ENCODE results near the gene DHRS7B.

DHRS7B gene

DNA sequence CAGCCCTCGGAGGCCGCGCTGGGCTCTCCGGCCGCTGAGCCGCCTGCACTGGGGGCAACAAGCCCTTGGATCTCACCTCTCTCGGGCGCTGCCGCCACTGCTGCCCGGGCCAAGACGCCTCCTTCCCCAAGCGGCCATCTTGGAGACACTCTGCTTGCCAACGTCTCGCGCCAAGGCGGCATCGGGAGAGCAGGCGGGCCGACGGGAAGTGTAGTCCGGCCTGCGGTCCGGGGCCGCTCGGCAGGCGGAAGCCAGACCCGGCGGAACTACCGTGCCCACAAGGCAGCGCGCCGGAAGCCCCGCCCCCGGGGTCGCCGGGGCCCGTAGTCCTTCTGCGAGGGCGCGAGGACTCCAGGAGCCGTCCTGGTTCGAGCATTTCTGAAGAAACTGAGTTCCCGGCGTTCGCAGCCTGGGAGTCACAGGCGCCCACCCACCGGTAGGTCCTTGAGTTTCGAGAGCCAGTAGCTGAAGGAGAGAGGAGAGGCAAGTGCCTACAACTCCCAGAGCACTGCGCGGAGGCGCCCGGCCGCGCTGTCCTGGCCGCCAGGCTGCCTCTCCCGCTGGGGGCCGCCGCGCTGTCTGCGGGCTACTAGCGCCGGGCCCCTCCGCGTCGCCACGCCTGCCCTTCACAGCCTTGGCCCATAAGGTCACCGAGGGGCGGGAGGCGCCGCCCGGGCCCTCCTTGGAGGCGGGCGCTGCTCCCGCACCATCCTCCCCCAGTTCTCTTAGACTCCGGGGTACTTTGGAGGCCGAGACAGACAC lies 87.4 kb downstream of the DHRS7B start, which contains the start of gene TMEM11:
TSS of gene TMEM11 (minus strand) at position 147 of the 762 bp plus-strand sequence. CDS start at position 138, 9 bp downstream.
- no peaks in the 10 kb centered on the region for H3K9me3 Mint-ChIP-seq
- no peaks in the 10 kb centered on the region for H3K36me3 Mint-ChIP-seq (ENCODE audit: low read depth)
- H3K4me1 Mint-ChIP-seq, result peaks cover 55% of the 10 kb centered on the region
- no peaks in the 10 kb centered on the region for H3K27me3 Mint-ChIP-seq (ENCODE audit: low read depth, poor library complexity)
- peak; percentile 97 for DNase-seq
- TF ChIP-seq, protein P1, sequence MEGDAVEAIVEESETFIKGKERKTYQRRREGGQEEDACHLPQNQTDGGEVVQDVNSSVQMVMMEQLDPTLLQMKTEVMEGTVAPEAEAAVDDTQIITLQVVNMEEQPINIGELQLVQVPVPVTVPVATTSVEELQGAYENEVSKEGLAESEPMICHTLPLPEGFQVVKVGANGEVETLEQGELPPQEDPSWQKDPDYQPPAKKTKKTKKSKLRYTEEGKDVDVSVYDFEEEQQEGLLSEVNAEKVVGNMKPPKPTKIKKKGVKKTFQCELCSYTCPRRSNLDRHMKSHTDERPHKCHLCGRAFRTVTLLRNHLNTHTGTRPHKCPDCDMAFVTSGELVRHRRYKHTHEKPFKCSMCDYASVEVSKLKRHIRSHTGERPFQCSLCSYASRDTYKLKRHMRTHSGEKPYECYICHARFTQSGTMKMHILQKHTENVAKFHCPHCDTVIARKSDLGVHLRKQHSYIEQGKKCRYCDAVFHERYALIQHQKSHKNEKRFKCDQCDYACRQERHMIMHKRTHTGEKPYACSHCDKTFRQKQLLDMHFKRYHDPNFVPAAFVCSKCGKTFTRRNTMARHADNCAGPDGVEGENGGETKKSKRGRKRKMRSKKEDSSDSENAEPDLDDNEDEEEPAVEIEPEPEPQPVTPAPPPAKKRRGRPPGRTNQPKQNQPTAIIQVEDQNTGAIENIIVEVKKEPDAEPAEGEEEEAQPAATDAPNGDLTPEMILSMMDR (IDR thresholded peaks at IDR 0.05), result no peak
- H3K27ac Mint-ChIP-seq, result peak within 1 kb of the TSS; percentile 100
- H3K4me3 Mint-ChIP-seq, result peak within 1 kb of the TSS; percentile 97

DNA sequence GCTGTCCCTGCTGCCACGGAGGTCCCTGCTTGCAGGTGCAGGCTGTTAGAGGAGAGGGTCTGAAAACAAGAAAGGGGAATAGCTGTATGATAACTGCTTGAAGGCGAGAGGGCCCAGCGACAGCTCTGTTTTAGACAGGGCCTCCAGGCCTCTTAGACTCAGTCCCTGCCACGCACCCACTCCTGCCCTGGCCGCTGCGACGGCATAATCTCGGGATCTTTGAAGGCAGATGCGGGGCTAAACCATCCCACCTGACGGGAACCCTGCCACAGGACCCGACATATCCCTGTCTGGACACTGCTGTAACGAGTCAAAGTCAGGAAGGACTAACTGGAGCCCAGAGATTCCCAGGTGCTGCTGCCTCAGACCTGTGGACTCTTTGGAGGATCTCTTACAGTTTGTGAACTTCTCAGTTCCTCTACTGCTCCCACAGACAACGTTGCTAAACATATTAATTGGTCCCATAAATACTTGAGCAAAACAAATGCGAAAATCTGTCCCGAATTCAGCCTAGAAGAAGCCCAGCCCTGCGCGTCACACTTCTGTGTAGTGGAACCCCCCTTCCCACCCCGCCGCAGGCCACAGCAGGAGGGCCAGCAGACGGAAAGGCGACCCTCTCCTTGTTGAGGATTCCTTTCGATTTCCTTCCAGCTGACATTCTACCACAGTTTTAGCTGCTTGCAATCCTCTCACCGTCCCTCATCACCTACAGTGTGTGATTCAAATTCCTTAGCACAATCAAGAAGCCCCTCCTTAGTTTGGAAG lies 88.2 kb downstream of the DHRS7B start:
- Mint-ChIP-seq H3K4me1 (peaks cover 54% of the 10 kb centered on the region), H3K27ac (peak overlapping the region; percentile 92), H3K36me3 (ENCODE audit: low read depth) (no peaks in the 10 kb centered on the region), H3K4me3 (peak overlapping the region; percentile 79), H3K27me3 (ENCODE audit: low read depth, poor library complexity) (no peaks in the 10 kb centered on the region), H3K9me3 (no peaks in the 10 kb centered on the region)
- peak; percentile 42 for DNase-seq
- TF ChIP-seq, protein P1 (IDR thresholded peaks at IDR 0.05), result no peak

DNA sequence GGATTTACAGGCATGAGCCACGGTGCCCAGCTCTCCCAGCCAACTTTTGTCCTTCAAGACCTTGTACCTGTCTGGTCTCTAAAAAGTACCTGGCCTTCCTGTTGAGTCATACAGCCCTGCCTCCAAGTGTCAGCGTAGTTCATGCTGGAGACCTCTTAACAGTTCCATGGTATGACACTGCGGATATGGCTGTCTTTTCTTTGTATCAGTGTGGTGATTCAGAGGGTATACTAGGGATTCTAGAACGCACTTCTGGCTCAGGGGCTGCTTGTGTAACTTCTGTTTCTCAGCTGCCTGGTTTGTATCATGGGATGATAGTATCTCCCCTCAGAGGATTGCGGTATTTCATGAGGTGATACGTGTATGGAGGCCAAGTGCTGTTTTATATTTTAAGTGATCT lies 89.2 kb downstream of the DHRS7B start:
- no peak for DNase-seq
- H3K4me1 Mint-ChIP-seq, result peaks cover 44% of the 10 kb centered on the region
- no peaks in the 10 kb centered on the region for H3K36me3 Mint-ChIP-seq (ENCODE audit: low read depth)
- TF ChIP-seq, protein P1 (IDR thresholded peaks at IDR 0.05), result no peak
- H3K9me3 Mint-ChIP-seq, result no peaks in the 10 kb centered on the region
- H3K27ac Mint-ChIP-seq, result peak overlapping the region; percentile 92
- no peaks in the 10 kb centered on the region for H3K27me3 Mint-ChIP-seq (ENCODE audit: low read depth, poor library complexity)
- peak overlapping the region; percentile 79 for H3K4me3 Mint-ChIP-seq

DNA sequence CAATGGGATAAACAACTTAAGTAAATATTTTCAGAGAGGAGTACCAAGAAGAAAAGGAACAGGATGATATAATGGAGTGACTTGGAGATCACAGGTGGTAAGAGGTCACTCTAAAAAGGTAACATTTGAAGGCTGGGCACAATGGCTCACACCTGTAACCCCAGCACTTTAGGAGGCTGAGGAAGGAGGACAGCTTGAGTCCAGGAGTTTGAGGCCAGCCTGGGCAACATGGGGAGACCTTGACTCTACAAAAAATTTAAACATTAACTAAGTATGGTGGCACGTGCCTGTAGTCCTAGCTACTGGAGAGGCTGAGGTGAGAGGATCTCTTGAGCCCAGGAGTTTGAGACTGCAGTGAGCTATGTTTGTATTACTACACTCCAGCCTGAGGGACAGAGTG lies 90.6 kb downstream of the DHRS7B start:
- Mint-ChIP-seq H3K9me3 (peaks cover 4% of the 10 kb centered on the region), H3K27me3 (ENCODE audit: low read depth, poor library complexity) (no peaks in the 10 kb centered on the region), H3K4me1 (peaks cover 33% of the 10 kb centered on the region), H3K27ac (no peak overlapping the region), H3K36me3 (ENCODE audit: low read depth) (peaks cover 12% of the 10 kb centered on the region), H3K4me3 (no peak overlapping the region)
- TF ChIP-seq, protein P1 (IDR thresholded peaks at IDR 0.05), result no peak
- DNase-seq, result no peak

DNA sequence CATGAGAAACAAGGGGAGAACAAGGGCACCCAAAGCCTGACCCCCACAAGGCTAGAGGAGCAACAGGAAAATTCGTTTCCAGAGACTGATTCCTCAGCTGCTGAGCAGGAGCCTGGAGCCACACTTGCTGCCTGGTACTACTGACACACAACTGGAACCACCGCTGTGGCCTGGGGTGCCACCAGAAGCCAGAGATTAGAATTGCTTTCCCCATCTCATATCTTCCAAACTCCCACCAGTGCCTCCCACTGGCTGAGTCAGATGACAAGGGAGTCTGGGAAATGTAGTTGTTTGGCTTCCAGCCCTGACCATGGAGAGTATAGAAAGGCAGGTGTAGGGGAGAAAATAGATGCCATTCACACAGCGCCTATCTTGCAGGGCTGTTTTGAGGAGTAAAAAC lies 91.3 kb downstream of the DHRS7B start:
- no peak overlapping the region for H3K4me3 Mint-ChIP-seq
- H3K4me1 Mint-ChIP-seq, result peaks cover 25% of the 10 kb centered on the region
- no peak for DNase-seq
- H3K27ac Mint-ChIP-seq, result no peak overlapping the region
- TF ChIP-seq, protein P1 (IDR thresholded peaks at IDR 0.05), result no peak
- peaks cover under 1% of the 10 kb centered on the region for H3K27me3 Mint-ChIP-seq (ENCODE audit: low read depth, poor library complexity)
- peaks cover 4% of the 10 kb centered on the region for H3K9me3 Mint-ChIP-seq
- peaks cover 19% of the 10 kb centered on the region for H3K36me3 Mint-ChIP-seq (ENCODE audit: low read depth)
